HG03571 (cell line): Measurements from ENCODE around the gene S100A12.
"Not testable (repeated sequence)": the region's sequence is repeated elsewhere in the genome, so short reads cannot be mapped to it uniquely, and the experiment has no call there.

Experiments used
- ATAC-seq: cut with Tn5 transposase; IDR thresholded peaks from one replicate; pipeline ENCODE4 v1.9.1; 2021; ENCODE audit not compliant: unreplicated experiment

S100A12 gene

DNA sequence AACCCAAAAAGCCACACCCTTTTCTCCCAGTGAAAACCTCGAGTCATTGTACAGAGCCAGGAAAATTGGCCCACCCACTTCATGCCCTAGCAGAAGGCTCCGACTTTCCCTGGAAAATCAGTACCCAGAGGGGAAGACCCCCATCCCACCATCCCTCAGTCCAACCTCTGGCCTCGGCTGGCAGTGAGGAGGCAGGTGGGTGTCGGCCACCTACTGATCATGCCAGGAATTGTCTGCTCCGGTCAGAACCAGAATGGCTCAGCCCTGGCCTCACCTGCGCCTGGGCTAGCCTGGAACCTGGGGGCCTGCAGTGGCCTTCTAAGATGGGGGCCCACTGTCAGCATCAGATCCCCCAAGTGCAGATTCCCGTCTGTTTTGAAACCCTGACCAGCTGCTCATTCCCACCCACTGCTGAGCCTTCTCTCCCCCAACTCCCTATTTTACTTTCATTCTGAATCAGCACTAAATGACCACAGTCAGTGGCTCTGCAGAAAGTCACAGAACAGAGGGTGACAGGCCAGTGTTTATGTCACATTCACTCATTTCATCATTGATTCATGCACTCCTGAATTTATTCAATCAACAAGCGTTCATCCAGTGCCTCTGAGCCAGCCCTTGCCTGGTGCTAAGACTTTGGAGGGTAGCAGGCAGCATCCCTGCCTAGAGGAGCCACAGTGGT, 20.8 kb downstream of the S100A12 start:
- ATAC-seq = no peak

GRCh38 chr1:153353226-153353947, 22.0 kb downstream of the S100A12 start:
- no peak for ATAC-seq

DNA sequence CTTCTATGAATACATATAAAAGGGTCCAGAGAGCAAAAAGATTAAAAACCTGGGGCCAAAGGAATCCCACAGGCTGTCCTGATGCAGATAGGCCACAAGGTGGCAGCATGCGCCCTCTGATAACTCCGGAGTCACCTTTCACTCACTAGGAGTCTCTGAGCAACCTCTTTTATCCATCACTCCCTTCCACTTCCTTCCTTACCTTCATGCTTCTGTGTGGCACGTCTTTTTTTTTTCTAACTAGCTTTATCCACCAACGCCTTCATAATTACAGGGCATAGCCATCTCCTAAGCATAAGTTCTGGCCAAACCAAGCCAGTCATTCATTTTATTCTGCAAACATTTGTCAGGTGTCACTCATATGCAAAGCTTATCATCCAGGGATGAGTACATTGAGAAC, 22.9 kb downstream of the S100A12 start:
- ATAC-seq = no peak

DNA sequence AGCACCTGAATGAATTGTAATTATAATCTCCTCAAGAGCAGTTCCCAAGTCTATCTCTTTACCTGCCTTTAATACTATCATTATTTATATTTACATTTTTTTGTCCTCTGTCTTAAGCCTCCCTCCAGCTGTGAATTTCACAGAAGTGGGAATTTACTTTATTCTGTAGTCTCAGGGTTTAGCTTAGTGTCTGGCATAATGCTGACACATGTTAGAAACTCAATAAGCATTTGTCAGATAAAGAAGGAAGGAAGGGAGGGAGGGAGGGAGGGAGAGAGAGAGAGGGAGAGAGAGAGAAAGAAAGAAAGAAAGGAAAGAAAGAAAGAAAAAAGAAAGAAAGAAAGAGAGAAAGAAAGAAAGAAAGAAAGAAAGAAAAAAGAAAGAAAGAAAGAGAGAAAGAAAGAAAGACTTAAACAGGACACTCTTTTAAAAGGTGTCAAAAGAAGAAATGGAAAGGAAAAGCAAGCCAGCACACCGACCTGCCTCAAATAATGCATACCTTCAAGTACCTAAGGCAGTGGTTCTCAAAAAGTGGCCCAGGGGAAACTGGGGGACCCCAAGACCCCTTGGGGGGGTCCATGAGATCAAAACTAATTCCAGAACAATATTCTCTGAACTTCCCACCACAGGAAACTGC, 25.0 kb downstream of the S100A12 start:
- ATAC-seq = no peak

DNA sequence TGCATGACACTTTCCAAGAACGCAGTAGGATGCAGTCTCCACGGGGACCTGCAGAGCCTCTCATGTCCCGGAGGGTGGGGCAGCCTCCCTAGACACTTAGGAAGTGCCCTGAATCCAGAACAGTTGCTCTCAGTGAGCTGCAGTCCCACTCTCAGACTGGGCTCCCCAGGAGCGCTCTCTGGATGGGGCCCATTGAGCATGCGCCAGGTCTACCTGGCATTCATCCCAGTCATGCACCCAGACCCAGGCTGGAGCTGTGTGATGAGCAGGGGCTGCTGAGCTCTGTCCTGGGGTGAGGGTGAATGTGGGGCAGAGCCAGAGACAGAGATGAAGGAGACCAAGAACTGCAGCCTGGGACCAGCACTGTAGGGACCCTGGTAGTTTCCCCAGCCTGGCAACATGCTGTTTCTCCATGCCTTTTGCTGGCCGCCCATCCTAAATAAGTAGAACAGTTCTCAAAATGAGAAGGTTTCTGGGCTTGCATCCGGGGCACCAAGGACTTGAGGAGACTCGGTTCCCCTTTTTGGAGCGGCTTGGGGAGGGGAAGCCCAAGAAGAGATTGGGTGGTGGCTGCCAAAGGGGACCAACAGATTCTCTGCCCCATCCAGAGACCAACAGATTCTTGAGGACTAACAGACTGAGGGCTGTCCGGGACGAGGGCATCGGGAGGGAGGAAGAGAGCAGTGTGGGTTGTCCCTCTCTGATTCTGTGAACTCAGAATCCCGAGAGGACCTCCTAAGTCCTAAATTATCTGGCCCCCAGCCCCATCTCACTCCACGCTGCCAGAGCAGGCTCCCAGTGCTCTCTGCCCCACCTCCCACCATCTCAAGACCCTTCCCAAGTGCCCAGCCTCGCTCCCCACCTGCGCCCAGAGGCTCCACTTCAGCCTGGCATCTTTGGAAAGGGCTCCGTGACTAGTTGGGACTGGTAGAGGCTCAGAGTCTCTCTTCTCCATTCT, 25.8 kb downstream of the S100A12 start:
- ATAC-seq = no peak

- no peak for ATAC-seq
Measured at GRCh38 chr1:153348511-153349362, 26.7 kb downstream of the S100A12 start, which contains the start of gene PGLYRP4. Gene PGLYRP4, minus strand, starts transcription at chr1:153348841. Its CDS starts 909 bp downstream, at chr1:153347932.

DNA sequence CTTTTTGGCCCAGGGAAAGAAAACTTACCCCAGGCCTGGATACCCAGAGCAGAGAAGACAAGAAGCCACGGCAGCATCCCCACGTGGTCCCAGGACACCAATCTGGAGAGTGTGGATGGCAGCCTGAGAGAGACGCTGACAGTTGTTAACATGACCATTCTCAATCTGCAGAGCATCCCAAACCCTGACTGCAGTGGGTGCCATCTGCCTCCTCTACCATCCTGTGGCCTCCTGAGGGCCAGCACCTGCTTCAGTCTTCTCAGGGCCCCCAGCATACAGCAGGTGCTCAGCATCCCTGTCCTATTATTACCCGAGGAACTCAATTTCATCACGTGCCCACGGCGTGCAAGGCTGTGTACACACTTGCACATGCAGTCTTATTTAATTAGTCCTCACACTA, 27.6 kb downstream of the S100A12 start:
- ATAC-seq = no peak

GRCh38 chr1:153347049-153347448, 28.4 kb downstream of the S100A12 start:
- ATAC-seq = not testable (repeated sequence)

DNA sequence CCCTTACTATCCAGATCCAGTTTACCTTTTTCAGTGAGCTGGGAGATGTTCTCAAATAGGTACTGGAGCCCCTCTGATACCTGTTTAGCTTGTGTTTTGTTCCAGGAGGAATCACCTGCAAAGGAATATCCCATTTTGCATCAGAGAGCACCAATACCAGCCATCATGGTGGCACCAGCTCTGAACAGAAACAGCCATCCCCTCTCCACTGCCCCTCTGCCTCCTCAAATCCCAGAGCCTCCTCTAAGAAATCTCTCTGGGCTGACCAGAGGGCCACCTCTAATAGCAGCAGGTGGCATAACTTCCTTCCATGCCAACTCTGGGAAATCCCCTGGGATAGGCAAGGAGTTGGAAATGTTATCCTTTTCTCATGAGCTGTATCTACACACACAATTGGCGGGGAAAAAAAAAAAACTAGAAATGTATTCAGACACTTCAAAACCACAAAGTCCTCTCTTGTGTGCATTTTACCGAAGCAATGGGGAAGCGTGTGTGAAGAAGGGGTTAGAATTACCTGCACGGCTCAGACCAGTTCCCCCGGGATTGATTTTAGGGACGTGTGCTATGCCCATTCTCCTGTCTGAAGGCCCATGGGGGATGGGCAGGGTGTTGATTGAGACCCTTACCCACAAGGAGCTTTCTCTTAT, 29.2 kb downstream of the S100A12 start:
- no peak for ATAC-seq

- no peak for ATAC-seq
Measured at GRCh38 chr1:153345187-153346076, 30.0 kb downstream of the S100A12 start.

GRCh38 chr1:153344718-153345025, 30.7 kb downstream of the S100A12 start:
- ATAC-seq = no peak

GRCh38 chr1:153343811-153344717, 31.4 kb downstream of the S100A12 start:
- no peak for ATAC-seq

DNA sequence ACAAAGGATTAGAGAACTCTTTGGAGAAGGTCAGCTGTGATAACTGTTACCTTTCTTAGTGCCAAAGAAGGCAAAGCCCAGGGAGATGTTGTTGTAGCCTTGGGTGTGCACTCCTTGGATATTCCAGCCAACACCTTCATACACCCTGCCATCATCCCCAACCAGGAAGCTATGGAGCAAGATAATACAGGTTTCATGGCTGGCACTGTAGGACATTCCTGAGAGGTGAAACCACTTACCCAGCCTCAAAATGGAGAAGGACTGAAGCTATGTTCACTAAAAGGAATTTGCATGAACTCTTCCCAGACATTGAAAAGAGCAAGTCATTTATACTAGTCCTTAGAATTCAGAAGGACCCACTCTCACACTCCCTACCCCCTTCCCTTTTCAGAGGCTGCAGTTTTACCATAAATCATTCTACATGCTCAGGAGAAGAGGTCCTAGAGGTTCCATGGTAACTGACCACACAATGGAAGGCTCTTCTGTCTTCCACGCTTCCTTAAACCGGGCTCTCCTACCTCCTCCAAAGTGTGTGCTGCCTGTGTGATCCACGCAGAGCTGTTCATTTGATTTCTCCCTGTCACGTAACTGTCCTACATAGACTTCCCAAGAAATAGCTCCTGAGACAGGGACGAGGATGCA, 32.3 kb downstream of the S100A12 start:
- ATAC-seq = no peak

GRCh38 chr1:153342178-153342577, 33.2 kb downstream of the S100A12 start:
- no peak for ATAC-seq

- ATAC-seq = no peak
Measured at GRCh38 chr1:153341431-153341934, 33.9 kb downstream of the S100A12 start.

DNA sequence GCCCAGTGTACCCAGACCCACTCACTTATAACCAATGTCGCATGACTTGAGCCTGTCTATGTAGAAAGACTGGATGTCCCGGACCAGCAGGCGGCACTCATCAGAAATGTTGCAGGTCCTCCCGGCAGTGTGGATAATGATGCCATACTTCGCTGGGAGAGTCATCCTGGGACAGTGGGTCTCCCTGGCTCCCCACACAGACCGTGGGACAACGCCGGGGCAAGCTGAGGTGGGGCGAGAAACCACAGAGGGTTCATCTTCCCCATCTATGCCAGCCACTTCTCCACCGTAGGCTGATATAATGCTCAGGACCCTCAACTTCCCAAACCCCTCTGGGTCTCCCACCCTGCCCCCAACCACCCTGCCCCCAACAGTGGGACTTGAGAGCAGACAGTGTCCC, 35.1 kb downstream of the S100A12 start:
- no peak for ATAC-seq

GRCh38 chr1:153339802-153340201, 35.6 kb downstream of the S100A12 start:
- no peak for ATAC-seq
